Mesenchymal stem cell (in vitro differentiated cells and primary cell): ENCODE data around the gene INTS13.
"Not testable (repeated sequence)": the region's sequence is repeated elsewhere in the genome, so short reads cannot be mapped to it uniquely, and the experiment has no call there.

Experiments used
- DNase-seq: peaks from one replicate; pipeline ENCODE4 v3.0.0-alpha.2; 2013
- H2AFZ ChIP-seq: one replicate; pipeline ENCODE4 v1.6.1; 2013; ENCODE audit warnings: low read depth, mild to moderate bottlenecking, control low read depth, inconsistent platforms, low read length, moderate library complexity
- H2AK5ac ChIP-seq: 2 replicates; pipeline ENCODE4 v1.6.1; 2013; ENCODE audit warnings: low read length, moderate library complexity, mild to moderate bottlenecking, inconsistent platforms; ENCODE audit not compliant: severe bottlenecking
- H2BK120ac ChIP-seq: one replicate; pipeline ENCODE4 v1.6.1; 2013; ENCODE audit warnings: low read depth, mild to moderate bottlenecking, inconsistent platforms, low read length, moderate library complexity
- H2BK12ac ChIP-seq, 2 experiments: one replicate each; pipeline ENCODE4 v1.6.1; 2013; ENCODE audit warnings: inconsistent platforms in 2 of 2, low read length in 2 of 2, mild to moderate bottlenecking in 2 of 2, moderate library complexity in 2 of 2, control low read depth in 1 of 2
- H2BK15ac ChIP-seq: one replicate; pipeline ENCODE4 v1.6.1; 2013; ENCODE audit warnings: mild to moderate bottlenecking, low read depth, inconsistent platforms; ENCODE audit not compliant: poor library complexity, severe bottlenecking
- H2BK5ac ChIP-seq: 2 replicates; pipeline ENCODE4 v1.6.1; 2013; ENCODE audit warnings: low read depth, mild to moderate bottlenecking, low read length, control low read depth, inconsistent platforms; ENCODE audit not compliant: poor library complexity, severe bottlenecking
- H3K14ac ChIP-seq, 2 experiments: one replicate each; pipeline ENCODE4 v1.6.1; 2013; ENCODE audit warnings: inconsistent platforms in 2 of 2, low read length in 2 of 2, control low read depth in 1 of 2, mild to moderate bottlenecking in 1 of 2, moderate library complexity in 1 of 2
- H3K18ac ChIP-seq, 2 experiments: one replicate each; pipeline ENCODE4 v1.6.1; 2013; ENCODE audit warnings: inconsistent platforms in 2 of 2, low read length in 2 of 2, control low read depth in 1 of 2, low read depth in 1 of 2, mild to moderate bottlenecking in 1 of 2
- H3K23ac ChIP-seq, 2 experiments: one replicate each; pipeline ENCODE4 v1.6.1; 2013; ENCODE audit warnings: inconsistent platforms in 2 of 2, low read length in 2 of 2, mild to moderate bottlenecking in 2 of 2, moderate library complexity in 2 of 2, control low read depth in 1 of 2
- H3K27ac ChIP-seq: 2 replicates; pipeline ENCODE4 v1.5.1; 2013; ENCODE audit warnings: mild to moderate bottlenecking, moderate library complexity, low read length, control low read depth, inconsistent platforms; ENCODE audit not compliant: poor library complexity, severe bottlenecking
- H3K27me3 ChIP-seq, 2 experiments: 2 replicates each; pipeline versions ENCODE4 v1.6.1 to v1.7.0; 2013; ENCODE audit warnings: low read length in 2 of 2, mild to moderate bottlenecking in 2 of 2, moderate library complexity in 2 of 2, control low read depth in 1 of 2, inconsistent platforms in 1 of 2; ENCODE audit not compliant: control insufficient read depth in 1 of 2, insufficient read depth in 1 of 2
- H3K36me3 ChIP-seq, 2 experiments: 2 replicates each; pipeline versions ENCODE4 v1.6.1 to v1.7.0; 2013; ENCODE audit warnings: low read length in 2 of 2, control low read depth in 1 of 2, inconsistent platforms in 1 of 2, low read depth in 1 of 2, mild to moderate bottlenecking in 1 of 2; ENCODE audit not compliant: insufficient read depth in 2 of 2, control insufficient read depth in 1 of 2
- H3K4ac ChIP-seq, 2 experiments: one replicate each; pipeline ENCODE4 v1.6.1; 2013; ENCODE audit warnings: inconsistent platforms in 2 of 2, low read length in 2 of 2, mild to moderate bottlenecking in 2 of 2, moderate library complexity in 2 of 2, control low read depth in 1 of 2, low read depth in 1 of 2
- H3K4me1 ChIP-seq: 2 replicates; pipeline ENCODE4 v1.6.1; 2013; ENCODE audit warnings: low read depth, low read length, control low read depth; ENCODE audit not compliant: control insufficient read depth, insufficient read depth
- H3K4me2 ChIP-seq: 2 replicates; pipeline ENCODE4 v1.6.1; 2013; ENCODE audit warnings: low read length, mild to moderate bottlenecking, inconsistent platforms; ENCODE audit not compliant: poor library complexity, severe bottlenecking
- H3K4me3 ChIP-seq, 2 experiments: 2 replicates each; pipeline versions ENCODE4 v1.5.1 to v1.7.0; 2013; ENCODE audit warnings: low read length in 2 of 2, mild to moderate bottlenecking in 2 of 2, control low read depth in 1 of 2, low read depth in 1 of 2; ENCODE audit not compliant: insufficient read depth in 1 of 2
- H3K79me1 ChIP-seq: replicated peaks from 2 replicates; pipeline ENCODE4 v1.6.1; 2013; ENCODE audit warnings: mild to moderate bottlenecking, control low read depth, low read length, inconsistent platforms; ENCODE audit not compliant: poor library complexity, severe bottlenecking
- H3K9ac ChIP-seq: 2 replicates; pipeline ENCODE4 v1.7.0; 2013; ENCODE audit warnings: mild to moderate bottlenecking, low read length, moderate library complexity
- H3K9me3 ChIP-seq: 2 replicates; pipeline ENCODE4 v1.7.0; 2013; ENCODE audit warnings: mild to moderate bottlenecking, low read length; ENCODE audit not compliant: control insufficient read depth
- H4K8ac ChIP-seq: one replicate; pipeline ENCODE4 v1.6.1; 2013; ENCODE audit warnings: inconsistent platforms, mild to moderate bottlenecking, low read length, moderate library complexity
- H4K91ac ChIP-seq: one replicate; pipeline ENCODE4 v1.6.1; 2013; ENCODE audit warnings: mild to moderate bottlenecking, low read length, inconsistent platforms
- WGBS: methylation state at CpG from one replicate; pipeline ENCODE4 v1.1.7; 2013; ENCODE audit warnings: mixed read lengths; 5-methylcytosine and 5-hydroxymethylcytosine counted together

INTS13 gene

DNA sequence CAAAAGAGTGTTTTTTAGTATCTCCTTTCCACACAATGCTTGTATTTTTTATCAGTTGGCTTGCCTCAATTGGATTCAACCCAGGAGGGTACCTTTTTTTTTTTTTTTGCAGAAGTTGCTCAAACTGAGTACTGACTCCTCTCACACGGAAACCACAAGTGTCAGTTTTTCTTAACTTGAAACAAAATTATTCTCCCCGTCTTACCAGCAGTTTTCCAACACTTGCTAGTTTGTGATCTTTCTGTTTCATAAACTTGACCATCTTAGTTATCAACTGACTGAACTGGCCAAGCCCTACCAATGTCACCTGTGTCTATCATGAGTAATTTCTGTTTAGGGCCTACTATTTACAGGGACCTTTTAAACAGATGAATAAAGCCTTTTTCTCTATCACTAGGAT, 70.7 kb downstream of the INTS13 start:
- Histone ChIP-seq H3K4me1 (no peaks in the 10 kb centered on the region), H3K9ac (no peak overlapping the region), H3K14ac (no peak overlapping the region), H3K79me1 (no peaks in the 10 kb centered on the region), H3K23ac (no peak overlapping the region), H2BK15ac (no peak overlapping the region), H2BK120ac (no peak overlapping the region), H4K91ac (no peak overlapping the region), H2BK5ac (no peak overlapping the region), H3K9me3 (no peaks in the 10 kb centered on the region), H3K27me3 (peaks cover 0 to 4% of the 10 kb centered on the region in 2 experiments), H3K4ac (no peak overlapping the region), H2AFZ (no peak overlapping the region), H3K36me3 (no peaks in the 10 kb centered on the region), H3K27ac (no peak overlapping the region), H4K8ac (no peak overlapping the region), H2BK12ac (no peak overlapping the region), H2AK5ac (no peak overlapping the region), H3K18ac (no peak overlapping the region), H3K4me2 (no peak overlapping the region), H3K4me3 (no peak overlapping the region)
- DNase-seq: no peak
- 90% methylated on average over 2 of the region's 2 CpGs for WGBS

DNA sequence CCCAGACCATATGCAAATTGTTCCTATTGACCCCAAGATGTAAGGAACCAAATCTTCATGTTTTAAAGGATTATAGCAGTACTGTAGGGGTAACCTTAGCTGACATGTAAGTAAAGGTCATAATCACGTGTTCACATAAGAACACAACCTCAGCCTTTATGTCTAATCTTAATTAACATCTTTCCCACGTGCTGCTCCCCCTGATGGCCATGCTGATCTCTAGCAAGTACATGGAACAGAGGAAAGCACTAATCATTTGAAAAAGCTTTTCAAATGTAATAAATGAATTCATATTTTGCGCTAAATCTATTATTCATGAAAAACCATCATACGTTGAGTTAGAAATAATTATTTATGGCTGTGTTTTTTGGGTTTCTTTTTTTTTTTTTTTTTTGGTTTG, 74.3 kb downstream of the INTS13 start:
- Histone ChIP-seq H3K9ac (no peak overlapping the region), H3K14ac (no peak overlapping the region), H4K8ac (no peak overlapping the region), H3K4me2 (no peak overlapping the region), H2BK12ac (no peak overlapping the region), H3K18ac (no peak overlapping the region), H4K91ac (no peak overlapping the region), H3K27ac (no peak overlapping the region), H3K79me1 (no peaks in the 10 kb centered on the region), H2BK15ac (no peak overlapping the region), H3K36me3 (no peaks in the 10 kb centered on the region), H3K27me3 (no peaks in the 10 kb centered on the region), H3K4me3 (no peak overlapping the region), H2AK5ac (no peak overlapping the region), H2AFZ (no peak overlapping the region), H2BK5ac (no peak overlapping the region), H3K23ac (no peak overlapping the region), H3K4ac (no peak overlapping the region), H3K9me3 (no peaks in the 10 kb centered on the region), H2BK120ac (no peak overlapping the region), H3K4me1 (no peaks in the 10 kb centered on the region)
- no peak for DNase-seq
- 46% methylated on average over 3 of the region's 4 CpGs for WGBS

DNA sequence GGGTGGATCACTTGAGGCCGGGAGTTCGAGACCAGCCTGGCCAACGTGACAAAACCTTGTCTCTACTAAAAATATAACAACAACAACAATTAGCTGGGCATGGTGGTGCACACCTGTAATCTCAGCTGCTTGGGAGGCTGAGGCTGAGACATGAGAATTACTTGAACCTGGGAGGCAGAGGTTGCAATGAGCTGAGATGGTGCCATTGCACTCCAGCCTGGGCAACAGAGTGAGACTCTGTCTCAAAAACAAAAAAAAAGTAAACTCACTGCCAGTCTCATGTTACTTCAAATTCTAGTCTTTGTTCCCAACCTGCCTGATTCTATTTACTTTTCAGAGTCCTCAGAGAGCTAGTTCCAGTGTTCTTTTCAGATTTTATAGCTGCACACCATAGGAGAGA, 75.0 kb downstream of the INTS13 start:
- DNase-seq, H3K4me1 ChIP-seq, H3K18ac ChIP-seq, H3K79me1 ChIP-seq, H2BK5ac ChIP-seq, H2BK120ac ChIP-seq, H3K4me2 ChIP-seq, H2BK12ac ChIP-seq, H3K27me3 ChIP-seq, H3K23ac ChIP-seq, H4K91ac ChIP-seq, H3K14ac ChIP-seq, H4K8ac ChIP-seq, H3K27ac ChIP-seq, H2BK15ac ChIP-seq, H3K4me3 ChIP-seq, H3K9me3 ChIP-seq, H2AFZ ChIP-seq, H3K4ac ChIP-seq, H2AK5ac ChIP-seq, H3K36me3 ChIP-seq, H3K9ac ChIP-seq: not testable (repeated sequence)
- WGBS: 100% methylated on average over 1 of the region's 3 CpGs

DNA sequence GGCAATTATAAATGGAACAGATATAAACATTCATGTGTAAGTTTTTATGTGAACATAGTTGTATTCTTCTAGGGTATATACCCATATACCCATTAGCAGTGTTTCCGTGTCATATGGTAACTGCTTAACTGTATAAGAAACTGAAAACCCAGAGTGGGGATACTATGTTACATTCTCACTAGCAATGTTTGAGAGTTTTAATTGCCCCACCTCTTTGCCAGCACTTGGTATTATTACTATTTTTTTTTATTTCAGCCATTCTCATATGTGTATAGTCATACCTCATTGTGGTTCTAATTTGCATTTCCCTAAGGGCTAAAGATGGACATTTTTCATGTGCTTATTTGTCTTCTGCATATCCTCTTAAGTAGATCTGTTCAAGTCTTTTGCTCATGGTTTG, 76.1 kb downstream of the INTS13 start:
- H3K4me2 ChIP-seq: no peak overlapping the region
- H4K8ac ChIP-seq: no peak overlapping the region
- H3K9ac ChIP-seq: no peak overlapping the region
- no peak overlapping the region for H3K4ac ChIP-seq
- H3K23ac ChIP-seq: no peak overlapping the region
- no peaks in the 10 kb centered on the region for H3K4me1 ChIP-seq
- H3K27ac ChIP-seq: no peak overlapping the region
- H3K4me3 ChIP-seq: no peak overlapping the region
- no peaks in the 10 kb centered on the region for H3K36me3 ChIP-seq
- no peak overlapping the region for H2BK120ac ChIP-seq
- no peaks in the 10 kb centered on the region for H3K79me1 ChIP-seq
- WGBS: no CpG with 5 or more reads among the region's 1 CpG
- peaks cover 0 to 3% of the 10 kb centered on the region in 2 experiments for H3K27me3 ChIP-seq
- no peak overlapping the region for H2BK5ac ChIP-seq
- H2AK5ac ChIP-seq: no peak overlapping the region
- no peak overlapping the region for H2AFZ ChIP-seq
- H2BK12ac ChIP-seq: no peak overlapping the region
- no peak overlapping the region for H2BK15ac ChIP-seq
- H4K91ac ChIP-seq: no peak overlapping the region
- H3K9me3 ChIP-seq: no peaks in the 10 kb centered on the region
- no peak overlapping the region for H3K18ac ChIP-seq
- no peak for DNase-seq
- no peak overlapping the region for H3K14ac ChIP-seq
